H9 (cell line): Measurements from ENCODE around the gene CR1. TPM values are rescaled to one million over a fixed set of nuclear protein-coding genes. Genes with fewer than 3 reads are reported as not detected.
A peak's percentile ranks its signal among the peaks of the same experiment; 100 is the strongest.

Source experiments
- DNase-seq: peaks from one replicate; pipeline ENCODE4 v3.0.0-alpha.2; 2017
- H2AFZ ChIP-seq: one replicate; pipeline ENCODE4 v1.6.1; 2013; ENCODE audit warnings: mild to moderate bottlenecking, low read length, control low read depth, moderate library complexity
- H2AK5ac ChIP-seq: 2 replicates; pipeline ENCODE4 v1.6.1; 2013; ENCODE audit warnings: low read length, control low read depth, mixed read lengths; ENCODE audit not compliant: insufficient read length
- H2BK120ac ChIP-seq: one replicate; pipeline ENCODE4 v1.6.1; 2013; ENCODE audit warnings: low read depth, mild to moderate bottlenecking, low read length, control low read depth, inconsistent platforms; ENCODE audit not compliant: poor library complexity, severe bottlenecking
- H2BK12ac ChIP-seq: 2 replicates; pipeline ENCODE4 v1.6.1; 2013; ENCODE audit warnings: low read length, control low read depth, mixed read lengths, low read depth; ENCODE audit not compliant: insufficient read length
- H2BK15ac ChIP-seq: 2 replicates; pipeline ENCODE4 v1.6.1; 2013; ENCODE audit warnings: low read depth, low read length, control low read depth
- H2BK20ac ChIP-seq: one replicate; pipeline ENCODE4 v1.6.1; 2013; ENCODE audit warnings: low read depth, mild to moderate bottlenecking, low read length, control low read depth, inconsistent platforms; ENCODE audit not compliant: poor library complexity, severe bottlenecking
- H2BK5ac ChIP-seq: 2 replicates; pipeline ENCODE4 v1.6.1; 2013; ENCODE audit warnings: low read length, control low read depth, mixed read lengths; ENCODE audit not compliant: insufficient read length
- H3K14ac ChIP-seq: 2 replicates; pipeline ENCODE4 v1.6.1; 2013; ENCODE audit warnings: low read length, control low read depth; ENCODE audit not compliant: insufficient read depth
- H3K18ac ChIP-seq: 2 replicates; pipeline ENCODE4 v1.6.1; 2013; ENCODE audit warnings: low read depth, mild to moderate bottlenecking, mixed read lengths, low read length, control low read depth; ENCODE audit not compliant: insufficient read length
- H3K23ac ChIP-seq: 2 replicates; pipeline ENCODE4 v1.6.1; 2013; ENCODE audit warnings: low read length, control low read depth, mixed read lengths, low read depth; ENCODE audit not compliant: insufficient read length
- H3K23me2 ChIP-seq: 2 replicates; pipeline ENCODE4 v1.6.1; 2013; ENCODE audit warnings: low read depth, mild to moderate bottlenecking, mixed read lengths, low read length, control low read depth; ENCODE audit not compliant: insufficient read length, poor library complexity, severe bottlenecking
- H3K27ac ChIP-seq: 2 replicates; pipeline ENCODE4 v1.5.1; 2013; ENCODE audit warnings: low read length, control low read depth, mixed read lengths, low read depth; ENCODE audit not compliant: insufficient read length
- H3K27me3 ChIP-seq: 2 replicates; pipeline ENCODE4 v1.6.1; 2013; ENCODE audit warnings: low read length, control low read depth, inconsistent platforms; ENCODE audit not compliant: insufficient read depth
- H3K4ac ChIP-seq: 2 replicates; pipeline ENCODE4 v1.6.1; 2013; ENCODE audit warnings: low read depth, mild to moderate bottlenecking, control low read depth, inconsistent platforms, low read length, moderate library complexity
- H3K4me1 ChIP-seq: 2 replicates; pipeline ENCODE4 v1.6.1; 2013; ENCODE audit warnings: low read length, control low read depth, inconsistent platforms; ENCODE audit not compliant: insufficient read depth
- H3K4me2 ChIP-seq: 2 replicates; pipeline ENCODE4 v1.6.1; 2013; ENCODE audit warnings: low read length, control low read depth, mixed read lengths; ENCODE audit not compliant: insufficient read length, insufficient read depth
- H3K56ac ChIP-seq: 2 replicates; pipeline ENCODE4 v1.6.1; 2013; ENCODE audit warnings: low read depth, mild to moderate bottlenecking, mixed read lengths, low read length, control low read depth; ENCODE audit not compliant: insufficient read length
- H3K79me1 ChIP-seq: 2 replicates; pipeline ENCODE4 v1.6.1; 2013; ENCODE audit warnings: low read depth, mild to moderate bottlenecking, moderate library complexity, low read length, control low read depth, inconsistent platforms; ENCODE audit not compliant: insufficient read depth, poor library complexity, severe bottlenecking
- H3K79me2 ChIP-seq: 2 replicates; pipeline ENCODE4 v1.6.1; 2013; ENCODE audit warnings: low read length, control low read depth, inconsistent platforms; ENCODE audit not compliant: insufficient read depth
- H3K9ac ChIP-seq: 2 replicates; pipeline ENCODE4 v1.6.1; 2013; ENCODE audit warnings: low read length, control low read depth, mixed read lengths; ENCODE audit not compliant: insufficient read length; ENCODE audit errors: extremely low read depth
- H3K9me3 ChIP-seq: one replicate; pipeline ENCODE4 v1.6.1; 2013; ENCODE audit warnings: low read depth, low read length, inconsistent platforms; ENCODE audit not compliant: control insufficient read depth
- H3T11ph ChIP-seq: one replicate; pipeline ENCODE4 v1.6.1; 2013; ENCODE audit warnings: mild to moderate bottlenecking, low read length, control low read depth, inconsistent platforms
- H4K20me1 ChIP-seq: one replicate; pipeline ENCODE4 v1.6.1; 2013; ENCODE audit not compliant: control insufficient read depth, insufficient read length, insufficient read depth
- H4K5ac ChIP-seq: 2 replicates; pipeline ENCODE4 v1.6.1; 2013; ENCODE audit warnings: low read depth, mild to moderate bottlenecking, mixed read lengths, low read length, control low read depth; ENCODE audit not compliant: insufficient read length
- H4K8ac ChIP-seq: replicated peaks from 2 replicates; pipeline ENCODE4 v1.6.1; 2013; ENCODE audit warnings: low read length, control low read depth, mixed read lengths, low read depth; ENCODE audit not compliant: insufficient read length
- H4K91ac ChIP-seq: 2 replicates; pipeline ENCODE4 v1.6.1; 2013; ENCODE audit warnings: low read depth, mild to moderate bottlenecking, moderate library complexity, mixed read lengths, low read length, control low read depth; ENCODE audit not compliant: insufficient read length
- H3K27ac Mint-ChIP-seq, 3 experiments: 2 replicates in 2 of 3; 3 replicates in 1 of 3; pipeline ENCODE4 v1.8.0; 2020 to 2021; ENCODE audit warnings: mixed read lengths in 3 of 3, mild to moderate bottlenecking in 1 of 3, moderate library complexity in 1 of 3
- H3K27me3 Mint-ChIP-seq: 2 replicates; pipeline ENCODE4 v1.8.0; 2021; ENCODE audit warnings: low read depth, mild to moderate bottlenecking, moderate library complexity, mixed read lengths
- H3K36me3 Mint-ChIP-seq, 3 experiments: 2 replicates in 2 of 3; 3 replicates in 1 of 3; pipeline ENCODE4 v1.8.0; 2020 to 2021; ENCODE audit warnings: low read depth in 3 of 3, mixed read lengths in 3 of 3; ENCODE audit not compliant: insufficient read depth in 1 of 3
- H3K4me1 Mint-ChIP-seq, 2 experiments: 2 replicates each; pipeline ENCODE4 v1.8.0; 2020; ENCODE audit warnings: mixed read lengths in 2 of 2
- H3K4me3 Mint-ChIP-seq, 2 experiments: 2 replicates in 1 of 2; 3 replicates in 1 of 2; pipeline ENCODE4 v1.8.0; 2020 to 2021; ENCODE audit warnings: mild to moderate bottlenecking in 2 of 2, mixed read lengths in 2 of 2, moderate library complexity in 1 of 2
- H3K9me3 Mint-ChIP-seq, 2 experiments: 2 replicates in 1 of 2; 3 replicates in 1 of 2; pipeline ENCODE4 v1.8.0; 2020; ENCODE audit warnings: mild to moderate bottlenecking in 2 of 2, mixed read lengths in 2 of 2, moderate library complexity in 1 of 2
- CTCF ChIP-seq: fragments of 200-600 bp; sonication (generic); conservative IDR thresholded peaks from 3 replicates; pipeline ENCODE4 v1.8.0; 2021; ENCODE audit warnings: antibody characterized with exemption, mild to moderate bottlenecking
- WGBS: extraction: QIAGEN DNeasy Blood & Tissue Kit; methylation state at CpG from one replicate; pipeline ENCODE4 v1.1.7; 2013; ENCODE audit warnings: missing lambda C conversion rate, low lambda C conversion rate, mixed read lengths; ENCODE audit not compliant: insufficient read length; ENCODE audit errors: extremely low coverage; 5-methylcytosine and 5-hydroxymethylcytosine counted together
- total RNA-seq: library from RNA; stranded (reverse); gene quantifications from 2 replicates; pipeline ENCODE4 v1.2.1, GENCODE V29; 2021

CR1 gene
- total RNA-seq, 1 experiment from 2014 or later: 0.04 TPM

- no peak overlapping the region for H2BK15ac ChIP-seq
- DNase-seq: peak; percentile 68
- H3K4ac ChIP-seq: no peak overlapping the region
- peaks cover 0 to 15% (median 9%) of the 10 kb centered on the region in 3 experiments; a peak in 4 of 7 replicates for H3K36me3 Mint-ChIP-seq
- H3K23me2 ChIP-seq: no peaks in the 10 kb centered on the region
- no peak overlapping the region for H2BK20ac ChIP-seq
- H3K4me1 ChIP-seq: no peaks in the 10 kb centered on the region
- no peak overlapping the region for H3K27ac Mint-ChIP-seq
- no peaks in the 10 kb centered on the region for H3K9me3 ChIP-seq
- no peak overlapping the region for H3K18ac ChIP-seq
- H2BK5ac ChIP-seq: no peak overlapping the region
- H3K27me3 Mint-ChIP-seq: no peaks in the 10 kb centered on the region; the same call in 1 of the 2 replicates
- H4K20me1 ChIP-seq: no peaks in the 10 kb centered on the region
- no peak overlapping the region for H3K14ac ChIP-seq
- no peak for TF ChIP-seq CTCF
- H4K5ac ChIP-seq: no peak overlapping the region
- H3K9me3 Mint-ChIP-seq: peaks cover 7 to 10% of the 10 kb centered on the region in 2 experiments; a peak in 3 of 5 replicates
- no peak overlapping the region for H4K91ac ChIP-seq
- H3K9ac ChIP-seq: no peak overlapping the region
- no peak overlapping the region for H2BK12ac ChIP-seq
- H2AK5ac ChIP-seq: no peak overlapping the region
- no peak overlapping the region for H4K8ac ChIP-seq
- H3K27ac ChIP-seq: no peak overlapping the region
- no peaks in the 10 kb centered on the region for H3K27me3 ChIP-seq
- H3K79me1 ChIP-seq: no peaks in the 10 kb centered on the region
- no CpG with 5 or more reads among the region's 11 CpGs for WGBS
- no peak overlapping the region for H2BK120ac ChIP-seq
- no peak overlapping the region for H3T11ph ChIP-seq
- no peak overlapping the region for H3K23ac ChIP-seq
- H2AFZ ChIP-seq: no peak overlapping the region
- no peaks in the 10 kb centered on the region for H3K4me1 Mint-ChIP-seq
- no peak overlapping the region for H3K4me2 ChIP-seq
- H3K56ac ChIP-seq: no peak overlapping the region
- no peak overlapping the region for H3K4me3 Mint-ChIP-seq
- H3K79me2 ChIP-seq: no peaks in the 10 kb centered on the region
Observed at GRCh38 chr1:207612762-207613161, 116.8 kb downstream of the CR1 start.
